GM10248 (cell line): ENCODE results near the gene IQCK.

Experiments used
- CTCF ChIA-PET: fragments of 300-600 bp; sonication (Branson Sonifier 250); formaldehyde crosslinking; extraction: SDS; loops from one replicate; lab custom pipeline; 2021; ENCODE audit warnings: antibody characterized with exemption; lab: Yijun Ruan, JAX
- POLR2A ChIA-PET: fragments of 350-650 bp; sonication (Branson Sonifier 250); formaldehyde crosslinking; extraction: SDS; loops from one replicate; lab custom pipeline; 2020; ENCODE audit warnings: antibody characterized with exemption; lab: Yijun Ruan, JAX
- DNase-seq: peaks from one replicate; pipeline ENCODE4 v3.0.0; 2012; ENCODE audit errors: extremely low spot score
- CTCF ChIP-seq: IDR thresholded peaks from 2 replicates; pipeline ENCODE4 v1.5.1; 2012; ENCODE audit warnings: mild to moderate bottlenecking, low read depth; ENCODE audit errors: extremely low read depth, missing control alignments, control extremely low read depth

The IQCK gene

GRCh38 chr16:19859603-19860002 is 141.5 kb downstream of the IQCK start:
- ChIA-PET CTCF (no interaction called here), POLR2A (no interaction called here)
- no peak for DNase-seq
- TF ChIP-seq CTCF, result no peak

GRCh38 chr16:19860166-19861041 is 142.3 kb downstream of the IQCK start:
- TF ChIP-seq CTCF, result no peak
- DNase-seq, result no peak
- POLR2A ChIA-PET, result no interaction called here
- CTCF ChIA-PET, result interaction anchor here (1.3 kb wide), 1 partner anchor 39 kb away, joined by 4 read pairs; no protein-coding TSS in a partner anchor

GRCh38 chr16:19861133-19861532 is 143.1 kb downstream of the IQCK start:
- no peak for DNase-seq
- no peak for TF ChIP-seq CTCF
- CTCF ChIA-PET, result interaction anchor here (1.3 kb wide), 1 partner anchor 38 kb away, joined by 4 read pairs; no protein-coding TSS in a partner anchor
- POLR2A ChIA-PET, result no interaction called here

GRCh38 chr16:19861811-19862327 is 143.8 kb downstream of the IQCK start:
- no peak for DNase-seq
- POLR2A ChIA-PET, result no interaction called here
- no peak for TF ChIP-seq CTCF
- CTCF ChIA-PET, result interaction anchor here (1.0 kb wide), 1 partner anchor 259 kb away, joined by 3 read pairs; no protein-coding TSS in a partner anchor

GRCh38 chr16:19863990-19864389 is 145.9 kb downstream of the IQCK start:
- TF ChIP-seq CTCF, result no peak
- POLR2A ChIA-PET, result no interaction called here
- no peak for DNase-seq
- CTCF ChIA-PET, result interaction anchor here (0.7 kb wide), 1 partner anchor 10 kb away, joined by 3 read pairs; no protein-coding TSS in a partner anchor

- POLR2A ChIA-PET, result interaction anchor here (0.6 kb wide), 1 partner anchor 528 kb away, joined by 4 read pairs; no protein-coding TSS in a partner anchor
- no peak for TF ChIP-seq CTCF
- CTCF ChIA-PET, result no interaction called here
- DNase-seq, result no peak
Observed at GRCh38 chr16:19864566-19864965, 146.5 kb downstream of the IQCK start.
